A673 (cell line): ENCODE data around the gene SUPT6H. TPM values are rescaled to one million over a fixed set of nuclear protein-coding genes. Genes with fewer than 3 reads are reported as not detected.
A peak's percentile ranks its signal among the peaks of the same experiment; 100 is the strongest.

Experiments used
- BruUV-seq: library from RNA; stranded (reverse); fragments of 400-500 nt; replicated peaks from 2 replicates; lab custom pipeline; 2021; lab: Mats Ljungman, UMichigan
- CTCF ChIA-PET: fragments of 300-600 bp; sonication (Branson Sonifier 250); formaldehyde crosslinking; loops from one replicate; lab custom pipeline; 2022; ENCODE audit warnings: antibody characterized with exemption; lab: Charles Lee
- POLR2A ChIA-PET: fragments of 300-600 bp; sonication (Branson Sonifier 250); formaldehyde crosslinking; loops from one replicate; lab custom pipeline; 2022; ENCODE audit warnings: antibody characterized with exemption; ENCODE audit not compliant: low non-redundant PET; lab: Charles Lee
- DNase-seq: peaks from one replicate; pipeline ENCODE4 v3.0.0-alpha.2; 2015; ENCODE audit warnings: low spot score
- H3K27ac ChIP-seq: fragments of 200-600 bp; sonication (generic); 2 replicates; pipeline ENCODE4 v1.5.1; 2016; ENCODE audit warnings: mixed run types, low read depth, mild to moderate bottlenecking, mixed read lengths, antibody characterized with exemption, low read length; ENCODE audit not compliant: poor library complexity, severe bottlenecking
- H3K27me3 ChIP-seq: fragments of 200-600 bp; sonication (generic); replicated peaks from 2 replicates; pipeline ENCODE4 v1.6.1; 2017; ENCODE audit warnings: mixed run types, low read depth, mild to moderate bottlenecking, mixed read lengths, antibody characterized with exemption, low read length; ENCODE audit not compliant: insufficient read depth, poor library complexity
- H3K36me3 ChIP-seq: fragments of 200-600 bp; sonication (generic); 2 replicates; pipeline ENCODE4 v1.6.1; 2016; ENCODE audit warnings: mixed run types, mild to moderate bottlenecking, mixed read lengths, antibody characterized with exemption, low read length; ENCODE audit not compliant: insufficient read depth, poor library complexity, severe bottlenecking
- H3K4me1 ChIP-seq: fragments of 200-600 bp; sonication (generic); 2 replicates; pipeline ENCODE4 v1.6.1; 2017; ENCODE audit warnings: mixed run types, mild to moderate bottlenecking, mixed read lengths, antibody characterized with exemption, low read length; ENCODE audit not compliant: insufficient read depth, poor library complexity, severe bottlenecking
- H3K4me3 ChIP-seq: fragments of 200-600 bp; sonication (generic); 2 replicates; pipeline ENCODE4 v1.5.1; 2016; ENCODE audit warnings: low read depth, mixed run types, mild to moderate bottlenecking, mixed read lengths, low read length; ENCODE audit not compliant: poor library complexity, severe bottlenecking
- H3K9me3 ChIP-seq: fragments of 200-600 bp; sonication (generic); 2 replicates; pipeline ENCODE4 v1.6.1; 2016; ENCODE audit warnings: mixed run types, low read depth, mild to moderate bottlenecking, mixed read lengths, antibody characterized with exemption, low read length; ENCODE audit not compliant: poor library complexity, severe bottlenecking
- EZH2 ChIP-seq: fragments of 200-600 bp; sonication (generic); IDR thresholded peaks from 2 replicates; pipeline ENCODE4 v1.6.1; 2017; ENCODE audit warnings: borderline replicate concordance, low read depth, mild to moderate bottlenecking, mixed read lengths, antibody characterized with exemption, low read length; ENCODE audit not compliant: poor library complexity, severe bottlenecking
- intact Hi-C: fragments of 100-400 bp; cut with micrococcal nuclease; formaldehyde crosslinking; loops from one replicate; pipeline ENCODE4 v1.10.0; 2022; ENCODE audit not compliant: unreplicated experiment
- total RNA-seq: library from RNA; stranded (reverse); gene quantifications from 2 replicates; pipeline ENCODE4 v1.2.3, GENCODE V29; 2021
- TF ChIP-seq, protein P1 (sequence below): fragments of 300-800, 200-600 bp; sonication (generic); conservative IDR thresholded peaks from 2 replicates; pipeline ENCODE4 v1.5.1; 2017; ENCODE audit warnings: low read depth, mild to moderate bottlenecking, antibody characterized with exemption, low read length, moderate library complexity, mixed read lengths

Gene SUPT6H
- total RNA-seq, 1 experiment from 2014 or later: 105 TPM

DNA sequence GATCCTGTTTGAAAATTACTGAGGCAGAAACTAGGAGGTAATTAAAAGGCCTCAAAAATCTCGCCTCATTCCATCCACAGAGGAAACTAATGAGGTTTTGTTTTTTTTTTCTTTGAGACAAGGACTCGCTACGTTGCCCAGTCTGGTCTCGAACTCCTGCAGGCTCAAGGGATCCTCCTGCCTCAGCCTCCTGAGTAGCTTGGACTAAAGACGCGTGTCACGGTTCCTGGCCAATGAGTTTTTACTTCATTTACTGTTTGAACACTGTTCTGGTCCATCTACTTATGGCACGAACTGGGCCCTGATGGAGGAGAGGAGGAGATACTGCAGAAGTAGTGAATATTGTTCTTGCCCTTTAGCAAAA lies 16.4 kb upstream of the SUPT6H start:
- H3K9me3 ChIP-seq: no peaks in the 10 kb centered on the region
- H3K4me3 ChIP-seq: peak overlapping the region; percentile 97
- H3K4me1 ChIP-seq: peaks cover 18% of the 10 kb centered on the region
- TF ChIP-seq, protein P1, sequence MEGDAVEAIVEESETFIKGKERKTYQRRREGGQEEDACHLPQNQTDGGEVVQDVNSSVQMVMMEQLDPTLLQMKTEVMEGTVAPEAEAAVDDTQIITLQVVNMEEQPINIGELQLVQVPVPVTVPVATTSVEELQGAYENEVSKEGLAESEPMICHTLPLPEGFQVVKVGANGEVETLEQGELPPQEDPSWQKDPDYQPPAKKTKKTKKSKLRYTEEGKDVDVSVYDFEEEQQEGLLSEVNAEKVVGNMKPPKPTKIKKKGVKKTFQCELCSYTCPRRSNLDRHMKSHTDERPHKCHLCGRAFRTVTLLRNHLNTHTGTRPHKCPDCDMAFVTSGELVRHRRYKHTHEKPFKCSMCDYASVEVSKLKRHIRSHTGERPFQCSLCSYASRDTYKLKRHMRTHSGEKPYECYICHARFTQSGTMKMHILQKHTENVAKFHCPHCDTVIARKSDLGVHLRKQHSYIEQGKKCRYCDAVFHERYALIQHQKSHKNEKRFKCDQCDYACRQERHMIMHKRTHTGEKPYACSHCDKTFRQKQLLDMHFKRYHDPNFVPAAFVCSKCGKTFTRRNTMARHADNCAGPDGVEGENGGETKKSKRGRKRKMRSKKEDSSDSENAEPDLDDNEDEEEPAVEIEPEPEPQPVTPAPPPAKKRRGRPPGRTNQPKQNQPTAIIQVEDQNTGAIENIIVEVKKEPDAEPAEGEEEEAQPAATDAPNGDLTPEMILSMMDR: no peak
- TF ChIP-seq EZH2: no peak
- peaks cover 40% of the 10 kb centered on the region for H3K36me3 ChIP-seq
- CTCF ChIA-PET: interaction anchor here (0.6 kb wide), 2 partner anchors 20 to 300 kb away, joined by 3 to 10 read pairs; no protein-coding TSS in a partner anchor
- H3K27me3 ChIP-seq: no peaks in the 10 kb centered on the region
- H3K27ac ChIP-seq: peak overlapping the region; percentile 93
- POLR2A ChIA-PET: no interaction called here
- intact Hi-C loops: no loop called here
- TSS peak; percentile 96 for BruUV-seq
- DNase-seq: no peak

DNA sequence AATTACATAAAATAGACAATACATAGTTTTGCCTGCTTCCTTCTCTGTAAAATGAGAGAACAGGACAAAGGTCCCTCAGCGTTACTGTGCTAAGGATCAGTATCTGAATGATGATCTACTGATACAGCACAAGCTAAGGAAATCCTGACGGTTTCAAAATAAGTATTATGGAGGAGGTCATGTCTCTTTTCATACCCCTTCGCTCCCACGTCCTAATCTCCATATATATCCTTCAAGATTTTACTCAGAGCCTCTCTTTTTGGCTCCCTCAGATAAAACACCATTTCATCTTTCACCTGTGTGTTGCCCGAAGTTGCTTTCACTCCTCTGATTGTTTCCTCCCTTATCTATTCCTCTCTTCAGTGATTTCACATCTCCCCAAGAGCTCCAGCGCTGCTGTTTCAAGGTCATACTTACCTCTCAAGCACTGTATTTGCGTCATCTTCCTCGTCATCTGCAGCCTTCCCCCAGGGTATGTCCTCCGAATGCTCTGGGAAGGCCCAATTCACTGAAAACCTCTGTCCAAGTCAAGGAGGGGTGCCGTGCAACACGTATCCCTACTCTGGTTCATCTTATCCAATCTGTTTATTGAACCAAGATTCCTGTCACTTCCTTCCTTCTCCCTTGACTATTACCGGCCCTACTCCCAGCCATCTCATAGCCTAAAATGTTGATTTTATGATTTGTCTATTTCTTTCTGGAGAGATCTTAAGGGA lies 15.8 kb upstream of the SUPT6H start:
- Histone ChIP-seq H3K36me3 (peaks cover 36% of the 10 kb centered on the region), H3K27me3 (no peaks in the 10 kb centered on the region), H3K9me3 (no peaks in the 10 kb centered on the region), H3K4me1 (peaks cover 18% of the 10 kb centered on the region), H3K4me3 (peak overlapping the region; percentile 97), H3K27ac (peak overlapping the region; percentile 52)
- DNase-seq: no peak
- ChIA-PET POLR2A (no interaction called here), CTCF (interaction anchor here (0.7 to 1.0 kb wide), 3 partner anchors 48 to 104 kb away, joined by 3 read pairs; no protein-coding TSS in a partner anchor)
- TF ChIP-seq EZH2: no peak
- TF ChIP-seq, protein P1: no peak
- no TSS peak for BruUV-seq
- intact Hi-C loops: no loop called here

DNA sequence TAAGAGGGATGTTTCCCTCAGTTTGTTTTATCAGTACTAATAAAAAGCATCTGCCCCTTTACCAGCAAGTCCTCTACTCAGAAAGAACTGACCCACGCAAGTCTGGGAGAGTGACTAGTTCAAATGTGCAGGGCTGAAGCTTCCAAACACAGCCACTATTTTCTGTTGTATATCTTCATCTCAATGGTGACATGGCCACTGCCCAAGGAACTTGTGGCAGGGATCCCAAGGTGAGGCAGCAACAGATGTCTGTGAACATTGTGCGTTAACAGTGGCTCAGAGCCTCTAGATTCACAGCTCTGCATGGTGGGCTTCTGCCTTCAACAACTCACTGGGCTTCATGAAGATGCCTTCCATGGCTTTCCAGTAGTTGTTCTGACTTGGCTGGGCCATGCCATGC lies 13.3 kb upstream of the SUPT6H start:
- Histone ChIP-seq H3K27me3 (no peaks in the 10 kb centered on the region), H3K4me3 (no peak overlapping the region), H3K27ac (no peak overlapping the region), H3K4me1 (peaks cover 13% of the 10 kb centered on the region), H3K36me3 (peaks cover 24% of the 10 kb centered on the region), H3K9me3 (no peaks in the 10 kb centered on the region)
- no peak for DNase-seq
- BruUV-seq: no TSS peak
- POLR2A ChIA-PET: interaction anchor here (0.5 kb wide), 1 partner anchor 809 kb away, joined by 5 read pairs; no protein-coding TSS in a partner anchor
- no peak for TF ChIP-seq EZH2
- TF ChIP-seq, protein P1: no peak
- CTCF ChIA-PET: no interaction called here
- intact Hi-C loops: no loop called here
